NCI-H82 treated with DMSO at 0.1 percent for 48 hours (cell line): ENCODE measurements around the gene NBEAL1.
A peak's percentile ranks its signal among the peaks of the same experiment; 100 is the strongest.
"Not testable (repeated sequence)": the region's sequence is repeated elsewhere in the genome, so short reads cannot be mapped to it uniquely, and the experiment has no call there.

Source experiments
- DNase-seq: peaks from one replicate; lab custom pipeline; 2025; ENCODE audit not compliant: unreplicated experiment; lab: John Stamatoyannopoulos, UW

The NBEAL1 gene

DNA sequence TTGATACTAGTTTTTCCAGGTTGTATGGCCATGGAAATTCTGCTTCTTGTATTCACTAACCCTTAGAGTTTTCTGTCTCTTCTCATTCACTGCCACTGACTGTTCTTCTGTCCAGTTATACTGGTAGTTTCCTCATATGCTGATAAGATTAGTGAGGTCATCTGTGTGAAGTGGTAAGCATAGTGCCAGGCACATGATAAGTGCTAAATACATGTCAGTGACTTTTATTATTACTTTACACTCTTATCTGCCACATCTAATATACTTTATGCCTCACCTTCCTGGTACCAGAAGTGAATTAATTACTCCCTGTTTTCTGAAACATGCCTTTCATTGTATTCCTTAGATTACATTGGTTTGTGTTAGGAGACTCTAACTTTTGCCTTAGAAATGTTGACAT lies 91.3 kb downstream of the NBEAL1 start:
- no peak for DNase-seq

DNA sequence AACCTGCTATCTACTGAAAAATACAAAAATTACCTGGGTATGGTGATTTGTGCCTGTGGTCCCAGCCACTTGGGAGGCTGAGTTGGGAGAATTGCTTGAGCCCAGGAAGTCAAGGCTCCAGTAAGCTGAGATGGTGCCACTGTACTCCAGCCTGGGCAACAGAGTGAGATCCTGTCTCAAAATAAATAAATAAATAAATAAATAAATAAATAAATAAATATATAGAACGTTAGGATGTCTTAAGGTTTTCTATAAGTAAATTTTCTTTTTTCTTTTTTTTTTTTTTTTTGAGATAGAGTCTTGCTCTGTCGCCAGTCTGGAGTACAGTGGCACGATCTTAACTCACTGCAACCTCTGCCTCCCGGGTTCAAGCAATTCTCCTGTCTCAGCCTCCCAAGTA lies 95.8 kb downstream of the NBEAL1 start:
- DNase-seq, result not testable (repeated sequence)

DNA sequence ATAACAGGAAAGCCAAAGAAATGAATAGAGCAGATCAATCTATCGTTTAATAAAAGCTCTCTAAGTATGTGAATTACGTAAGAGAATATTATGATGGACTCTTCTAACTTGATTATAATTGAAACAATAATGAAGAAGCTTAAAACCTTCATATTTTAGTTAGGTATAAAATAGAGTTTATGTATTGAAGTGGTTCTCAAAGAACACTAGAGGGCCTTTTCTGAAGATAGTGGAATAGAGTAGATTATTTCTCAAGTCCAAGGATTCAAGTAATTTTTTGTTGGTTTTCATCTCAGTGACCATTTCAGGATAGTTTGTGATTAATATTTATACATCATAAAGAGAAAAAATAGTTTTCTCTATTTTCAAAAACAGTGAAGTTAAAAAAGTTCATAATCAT lies 97.7 kb downstream of the NBEAL1 start:
- no peak for DNase-seq

DNA sequence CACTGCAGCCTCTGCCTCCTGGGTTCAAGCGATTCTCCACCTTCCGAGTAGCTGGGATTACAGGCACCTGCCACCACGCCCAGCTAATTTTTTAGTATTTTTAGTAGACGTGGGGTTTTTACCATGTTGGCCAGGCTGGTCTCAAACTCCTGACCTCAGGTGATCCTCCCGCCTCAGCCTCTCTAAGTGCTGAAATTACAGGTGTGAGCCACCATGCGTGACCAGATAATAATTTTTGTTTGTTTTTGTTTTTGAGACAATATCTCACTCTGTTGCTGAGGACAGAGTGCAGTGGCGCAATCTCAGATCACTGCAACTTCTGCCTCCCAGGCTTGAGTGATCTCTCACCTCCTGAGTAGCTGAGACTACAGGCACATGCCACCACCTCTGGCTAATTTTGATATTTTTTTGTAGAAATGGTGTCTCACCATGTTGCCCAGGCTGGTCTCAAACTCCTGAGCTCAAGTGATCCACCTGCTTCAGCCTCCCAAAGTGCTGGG lies 100.6 kb downstream of the NBEAL1 start:
- DNase-seq, result not testable (repeated sequence)

DNA sequence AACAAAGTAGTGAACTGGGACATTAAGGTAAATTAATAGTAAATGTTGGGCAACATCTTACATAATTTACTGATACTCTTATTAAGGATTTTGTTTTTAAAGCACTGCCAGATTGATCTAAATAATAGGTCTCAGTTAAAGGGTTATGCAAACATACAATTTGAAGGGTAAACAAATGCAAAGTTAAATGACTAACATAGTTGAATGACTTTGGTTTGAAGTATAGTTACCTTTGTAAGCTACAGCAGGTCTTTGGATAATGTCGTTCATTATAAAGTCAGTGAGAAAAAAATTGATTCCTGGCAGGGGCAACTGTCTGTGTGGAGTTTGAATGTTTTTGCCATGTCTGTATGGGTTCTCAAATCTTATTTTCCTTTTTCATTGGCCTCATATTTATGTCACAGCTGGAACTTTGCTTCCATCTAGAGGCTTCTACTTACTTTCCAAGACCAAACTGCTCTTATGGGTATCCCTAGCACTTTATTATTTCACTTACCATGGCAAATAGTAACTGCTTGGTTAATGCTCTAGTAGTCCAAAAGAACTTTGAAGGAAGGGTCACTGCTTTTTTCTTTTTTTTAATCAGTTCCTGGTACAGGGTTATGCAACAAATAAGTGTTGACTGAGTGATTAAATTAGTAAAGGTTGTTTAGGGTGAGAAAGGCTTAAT lies 107.8 kb downstream of the NBEAL1 start:
- DNase-seq, result no peak

DNA sequence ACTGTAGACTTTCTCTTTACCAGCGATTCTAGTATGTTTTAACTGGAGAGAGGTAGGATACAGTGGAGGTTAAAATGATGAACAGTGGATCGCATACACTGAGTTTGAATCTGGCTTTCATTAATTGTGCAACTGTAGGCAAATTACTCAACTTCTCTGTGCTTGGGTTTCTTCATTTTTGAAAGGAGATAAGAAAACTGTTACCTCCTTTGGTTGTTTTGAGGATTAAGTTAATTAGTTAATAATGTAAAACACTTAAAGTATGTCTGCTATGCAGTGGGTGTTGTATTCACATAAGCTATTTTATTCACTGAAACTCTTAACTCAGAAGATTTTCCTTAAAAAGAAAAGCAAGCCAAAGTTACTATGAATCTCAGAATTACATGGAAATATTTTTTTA lies 112.3 kb downstream of the NBEAL1 start:
- no peak for DNase-seq

DNA sequence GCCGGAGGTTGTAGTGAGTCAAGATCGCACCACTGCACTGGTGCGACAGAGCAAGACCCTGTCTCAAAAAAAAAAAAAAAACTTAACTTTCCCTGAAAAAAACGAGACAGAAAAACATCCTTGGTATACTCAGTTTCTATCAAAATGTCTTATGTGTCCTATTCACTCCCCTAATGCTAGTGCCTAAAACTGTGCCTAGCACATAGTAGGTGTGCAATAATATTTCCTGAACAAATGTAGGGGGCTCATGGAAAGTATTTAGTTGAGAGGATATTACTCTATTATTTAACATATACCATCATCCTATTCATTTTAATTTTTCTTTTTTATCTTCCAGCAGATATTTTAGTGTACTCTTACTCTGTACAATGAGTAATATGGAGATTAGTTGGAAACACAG lies 120.4 kb downstream of the NBEAL1 start:
- DNase-seq, result no peak

DNA sequence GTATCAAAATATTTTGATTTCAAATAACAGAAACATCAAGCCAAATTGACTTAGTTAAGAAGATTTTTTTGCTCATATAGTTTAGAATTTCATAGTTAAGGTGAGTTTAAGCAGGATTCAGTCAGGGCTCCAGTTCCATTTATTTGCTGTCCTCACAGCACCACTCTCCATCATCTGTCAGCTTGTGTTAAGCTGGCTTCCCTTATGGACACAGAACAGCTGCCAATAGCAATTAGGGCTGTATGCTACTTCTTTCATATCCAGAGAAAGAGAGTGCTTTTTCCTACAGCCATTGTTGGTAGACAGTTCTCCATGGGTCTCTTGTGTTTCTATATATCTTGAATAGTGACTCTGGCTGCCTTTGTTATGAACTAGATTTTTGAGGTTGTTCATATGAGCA lies 128.7 kb downstream of the NBEAL1 start:
- peak; percentile 89 for DNase-seq

DNA sequence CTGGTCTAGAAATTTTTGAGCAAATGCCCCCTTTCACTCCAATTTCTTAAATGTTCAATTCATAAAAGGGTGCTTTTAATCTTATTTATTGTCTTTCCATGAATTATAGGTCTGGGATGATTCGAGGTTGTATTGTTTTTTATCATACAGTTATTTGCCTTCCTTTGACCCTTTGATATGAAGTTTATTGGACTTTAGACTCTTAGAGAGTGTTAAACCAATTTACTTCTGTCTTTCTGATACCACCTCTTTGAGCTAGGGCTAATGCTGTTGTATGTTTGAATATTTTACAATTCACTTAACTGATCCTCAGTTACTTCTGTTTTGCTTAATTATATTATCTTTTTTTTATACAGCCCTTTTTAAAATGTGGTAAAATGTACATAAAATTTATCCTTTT lies 134.5 kb downstream of the NBEAL1 start:
- no peak for DNase-seq

DNA sequence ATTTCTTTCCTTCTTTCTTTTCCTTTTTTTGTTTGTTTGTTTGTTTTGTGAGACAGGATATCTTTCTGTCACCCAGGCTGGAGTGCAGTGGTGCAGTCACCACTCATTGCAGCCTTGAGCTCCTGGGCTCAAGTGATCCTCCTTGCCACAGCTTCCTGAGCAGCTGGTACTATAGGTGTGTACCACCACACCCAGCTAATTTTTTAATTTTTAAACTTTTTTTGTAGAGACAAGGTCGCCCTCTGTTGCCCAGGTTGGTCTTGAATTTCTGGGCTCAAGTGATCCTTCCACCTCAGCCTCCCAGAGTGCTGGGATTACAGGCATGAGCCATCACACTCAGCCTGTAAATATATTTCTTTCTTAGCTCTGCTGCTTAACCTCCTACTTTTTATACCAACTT lies 140.7 kb downstream of the NBEAL1 start:
- no peak for DNase-seq

DNA sequence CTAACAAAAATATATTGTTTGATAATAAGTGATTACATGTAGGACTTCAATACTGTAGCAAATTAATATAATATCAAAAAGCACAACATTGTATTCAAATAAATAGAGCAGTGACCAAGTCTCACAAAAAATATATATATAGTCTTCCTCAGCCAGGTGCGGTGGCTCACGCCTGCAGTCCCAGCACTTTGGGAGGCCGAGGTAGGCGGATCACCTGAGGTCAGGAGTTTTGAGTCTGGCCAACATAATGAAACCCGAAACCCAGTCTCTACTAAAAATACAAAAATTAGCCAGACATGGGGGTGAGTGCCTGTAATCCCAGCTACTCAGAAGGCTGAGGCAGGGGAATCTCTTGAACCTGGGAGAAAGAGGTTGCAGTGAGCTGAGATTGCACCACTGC lies 148.0 kb downstream of the NBEAL1 start:
- DNase-seq, result not testable (repeated sequence)

DNA sequence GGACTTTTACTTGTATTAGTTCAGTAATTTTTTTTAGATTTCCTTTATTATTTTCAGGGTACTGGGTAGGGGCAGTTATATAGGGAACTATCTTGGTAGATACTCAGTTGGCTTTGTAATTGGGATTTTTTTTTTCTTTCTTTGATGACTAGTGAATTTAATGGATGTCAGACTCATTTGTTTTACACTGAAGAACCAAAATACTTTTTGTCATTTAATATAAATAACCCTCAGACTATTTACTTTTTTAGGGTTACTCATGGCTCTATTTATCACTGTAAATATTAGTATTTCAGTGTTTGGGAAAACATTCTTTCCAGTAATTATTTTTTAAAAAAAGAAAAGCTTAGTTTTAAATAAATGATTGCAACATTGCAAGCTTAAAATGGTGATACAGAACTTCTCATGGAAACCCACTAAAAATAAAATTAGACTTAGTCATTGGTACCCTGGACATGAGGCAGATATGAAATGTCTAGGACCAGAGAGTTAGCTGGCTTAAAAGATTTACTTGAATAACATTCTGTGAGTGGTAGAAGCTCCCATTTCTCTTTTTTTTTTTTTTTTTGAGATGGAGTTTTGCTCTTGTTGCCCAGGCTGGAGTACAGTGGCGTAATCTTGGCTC lies 149.7 kb downstream of the NBEAL1 start:
- no peak for DNase-seq

DNA sequence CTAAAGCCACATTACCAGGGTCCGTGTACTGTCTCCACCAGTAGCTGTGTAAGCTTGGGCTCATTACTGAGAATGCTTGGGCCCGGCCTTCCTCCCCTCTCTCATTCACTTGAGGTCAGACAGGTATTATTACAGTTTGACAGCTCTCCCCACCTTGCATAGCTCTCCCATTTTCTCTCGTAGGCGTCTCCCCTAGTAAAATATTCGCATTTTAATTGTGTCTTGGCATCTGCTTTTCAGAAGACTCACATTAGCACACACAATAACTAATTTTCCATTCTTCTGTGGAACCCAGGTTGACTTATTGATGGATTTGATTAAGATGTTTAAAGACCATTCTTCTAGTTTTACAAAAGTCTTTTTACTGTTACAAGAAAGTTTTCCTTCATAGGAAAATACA lies 153.1 kb downstream of the NBEAL1 start:
- no peak for DNase-seq

DNA sequence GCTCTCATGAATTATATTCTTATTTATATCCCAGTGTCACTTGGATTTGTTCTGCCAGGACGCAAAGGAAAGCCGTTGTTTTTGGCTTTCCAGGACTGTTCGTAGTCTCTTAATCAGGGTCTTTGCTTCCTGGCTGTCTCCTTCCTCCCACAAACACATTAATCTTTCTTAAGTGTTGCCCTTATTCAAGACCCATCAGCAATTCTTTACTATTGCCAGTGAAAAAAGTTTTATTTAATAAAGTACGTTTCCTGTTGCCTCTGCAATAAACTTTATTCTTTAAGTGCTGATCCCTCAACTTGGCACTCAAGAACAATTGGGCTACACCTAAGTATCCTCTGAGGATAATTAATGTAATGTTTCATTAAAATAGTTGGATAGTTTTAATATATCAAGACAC lies 155.8 kb downstream of the NBEAL1 start:
- no peak for DNase-seq

DNA sequence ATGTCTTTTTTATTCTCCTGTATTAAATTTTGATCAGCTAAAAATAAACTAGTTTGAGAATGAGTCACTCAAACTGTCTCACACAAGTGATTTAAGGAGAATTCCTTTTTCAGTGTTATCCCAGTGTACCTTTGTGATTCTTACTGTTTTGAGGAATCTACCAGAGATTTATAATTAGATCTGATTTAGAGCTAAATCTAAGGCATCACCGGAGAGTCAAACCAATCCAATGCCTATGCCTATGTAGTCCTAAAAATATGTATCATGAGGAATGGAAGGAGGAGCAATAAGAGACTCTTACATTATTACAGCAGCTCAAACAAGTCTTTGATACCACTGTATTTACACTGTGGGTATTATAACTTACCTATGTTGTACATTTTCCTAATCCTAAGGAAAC lies 160.7 kb downstream of the NBEAL1 start:
- DNase-seq, result no peak

DNA sequence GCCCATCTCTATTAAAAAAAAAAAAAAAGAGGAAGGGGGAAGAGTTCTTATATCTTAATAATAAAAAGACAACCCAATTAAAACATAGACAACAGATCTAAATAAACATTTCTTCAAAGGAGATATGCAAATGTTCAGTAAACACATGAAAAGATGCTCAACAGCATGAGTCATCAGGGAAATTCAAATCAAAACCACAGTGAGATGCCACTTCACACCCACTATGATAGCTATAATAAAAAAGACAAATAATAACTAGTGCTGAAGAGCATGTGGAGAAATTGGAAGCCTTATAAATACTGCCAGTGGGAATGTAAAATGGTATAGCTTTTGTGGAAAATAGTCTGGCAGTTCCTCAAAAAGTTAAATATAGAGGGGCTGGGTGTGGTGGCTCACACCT lies 162.7 kb downstream of the NBEAL1 start:
- DNase-seq, result no peak

DNA sequence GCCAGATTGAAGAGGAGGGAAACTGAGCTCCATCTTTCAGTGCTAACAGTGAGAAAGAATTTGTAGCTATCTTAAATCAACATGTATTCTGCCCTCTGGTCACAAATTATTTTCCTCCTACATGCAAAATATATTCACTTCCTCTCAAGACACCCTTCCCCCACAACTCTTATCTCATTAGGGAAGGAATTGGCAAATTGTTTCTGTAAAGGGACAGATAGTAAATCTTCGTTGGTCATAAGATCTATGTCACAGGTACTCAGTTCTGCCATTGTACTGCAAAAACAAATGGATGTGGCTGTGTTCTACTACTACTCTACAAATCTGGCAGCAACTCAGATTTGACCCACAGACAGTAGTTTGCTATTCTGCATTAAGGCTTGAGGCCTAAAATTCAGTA lies 171.2 kb downstream of the NBEAL1 start:
- DNase-seq, result no peak

DNA sequence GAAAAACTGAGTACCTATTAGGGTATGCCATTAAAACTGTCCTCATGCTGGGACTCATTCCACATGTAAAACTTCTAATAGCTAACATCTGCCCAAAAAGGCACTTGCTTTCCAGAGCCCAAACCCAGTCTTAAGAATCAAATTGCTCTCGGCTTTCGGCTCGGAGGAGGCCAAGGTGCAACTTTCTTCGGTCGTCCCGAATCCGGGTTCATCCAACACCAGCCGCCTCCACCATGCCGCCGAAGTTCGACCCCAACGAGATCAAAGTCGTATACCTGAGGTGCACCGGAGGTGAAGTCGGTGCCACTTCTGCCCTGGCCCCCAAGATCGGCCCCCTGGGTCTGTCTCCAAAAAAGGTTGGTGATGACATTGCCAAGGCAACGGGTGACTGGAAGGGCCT lies 175.9 kb downstream of the NBEAL1 start:
- DNase-seq, result not testable (repeated sequence)

DNA sequence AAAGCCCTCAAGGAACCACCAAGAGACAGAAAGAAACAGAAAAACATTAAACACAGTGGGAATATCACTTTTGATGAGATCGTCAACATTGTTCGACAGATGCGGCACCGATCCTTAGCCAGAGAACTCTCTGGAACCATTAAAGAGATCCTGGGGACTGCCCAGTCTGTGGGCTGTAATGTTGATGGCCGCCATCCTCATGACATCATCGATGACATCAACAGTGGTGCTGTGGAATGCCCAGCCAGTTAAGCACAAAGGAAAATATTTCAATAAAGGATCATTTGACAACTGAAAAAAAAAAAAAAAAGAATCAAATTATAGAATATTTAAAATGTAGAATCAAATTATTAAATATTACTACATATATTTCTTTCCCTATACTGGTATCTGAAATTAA lies 176.4 kb downstream of the NBEAL1 start:
- DNase-seq, result not testable (repeated sequence)

DNA sequence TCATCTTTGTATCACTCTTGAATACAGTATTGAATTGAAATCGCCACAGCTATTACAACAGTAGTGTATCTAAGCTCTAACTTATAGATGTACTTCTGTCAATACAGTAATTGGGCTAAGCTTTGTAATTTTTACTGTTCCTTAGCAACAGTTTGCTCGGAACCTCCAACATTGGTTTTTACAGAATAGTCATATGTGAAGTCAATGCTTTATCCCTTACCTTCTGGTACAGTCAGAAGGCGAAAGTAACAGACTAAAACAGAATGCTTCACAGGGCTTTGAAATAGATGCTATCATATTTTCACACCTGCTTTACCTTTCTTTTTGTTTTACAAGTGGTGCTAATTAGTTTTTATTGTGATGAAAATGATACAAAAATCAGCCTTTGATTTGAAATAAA lies 177.3 kb downstream of the NBEAL1 start:
- no peak for DNase-seq

DNA sequence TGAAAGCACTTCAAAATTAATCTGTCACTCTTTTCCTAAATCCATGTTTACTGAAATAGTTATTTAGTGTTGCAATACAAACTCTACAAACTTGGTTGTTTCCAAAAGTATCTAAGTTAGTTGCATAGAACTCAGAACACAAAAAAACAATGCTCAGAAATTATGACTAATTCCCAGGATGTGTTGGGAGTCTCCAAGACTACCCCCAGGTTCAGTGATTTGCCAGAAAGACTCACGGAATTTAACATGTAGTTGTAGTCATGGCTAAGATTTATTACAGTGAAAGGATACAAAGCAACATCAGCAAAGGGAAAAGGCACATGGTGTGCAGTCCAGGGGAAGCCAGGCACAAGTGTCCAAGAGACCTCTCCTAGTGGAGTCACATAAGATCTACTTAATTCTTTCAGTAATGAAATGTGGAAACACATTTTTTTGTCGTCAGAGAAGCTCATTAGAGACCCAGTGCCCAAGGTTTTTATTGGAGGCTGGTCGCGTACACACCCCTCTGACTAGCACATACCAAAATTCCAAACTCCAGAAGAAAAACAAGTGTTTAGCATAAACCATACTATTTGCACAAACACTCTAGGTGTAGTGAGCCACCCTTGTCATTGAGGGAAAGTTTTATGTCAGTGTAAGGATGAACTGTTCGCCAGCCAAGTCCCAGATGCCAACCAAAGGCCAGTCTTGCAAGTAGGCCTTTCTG lies 180.8 kb downstream of the NBEAL1 start:
- DNase-seq, result no peak

DNA sequence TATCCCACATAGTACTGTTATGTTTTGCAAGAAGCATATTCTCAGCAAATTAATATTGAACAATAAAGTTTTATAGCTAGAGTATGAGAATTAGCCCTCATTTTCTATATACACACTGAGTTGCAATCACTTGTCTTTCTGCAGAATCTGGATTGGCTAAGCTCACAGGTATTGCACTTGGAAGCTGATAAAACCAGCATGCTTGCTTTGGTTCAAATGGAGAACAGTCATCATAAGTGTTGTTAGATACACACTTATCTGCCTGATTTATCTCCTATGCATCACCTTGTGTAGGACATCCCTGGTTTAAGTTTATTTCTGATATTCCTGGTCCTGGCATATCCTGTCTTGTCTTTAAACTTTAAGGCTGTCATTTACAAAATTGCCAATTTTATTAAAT lies 186.2 kb downstream of the NBEAL1 start:
- no peak for DNase-seq
